Small intestine (tissue), 7 donors: ENCODE results near the gene ITSN1. TPM values are rescaled to one million over a fixed set of nuclear protein-coding genes. Genes with fewer than 3 reads are reported as not detected.
A peak's percentile ranks its signal among the peaks of the same experiment; 100 is the strongest.

Experiments used
- DNase-seq, 2 donors: peaks; one replicate each; pipeline versions ENCODE4 v3.0.0 to v3.0.0-alpha.2; 2013
- FAIRE-seq: peaks from 2 replicates; lab custom pipeline; 2012; peaks lifted over from hg19 to GRCh38; lab: Jason Lieb, UNC
- H3K27ac ChIP-seq, 3 donors: one replicate each; pipeline ENCODE4 v1.5.1; 2013; ENCODE audit warnings: low read length in 2 of 3, mild to moderate bottlenecking in 2 of 3, control low read depth in 1 of 3, inconsistent platforms in 1 of 3, low read depth in 1 of 3, moderate library complexity in 1 of 3
- H3K27me3 ChIP-seq, 3 donors: one replicate each; pipeline ENCODE4 v1.6.1; 2013; ENCODE audit warnings: low read length in 3 of 3, inconsistent platforms in 1 of 3; ENCODE audit not compliant: control insufficient read depth in 3 of 3, insufficient read depth in 3 of 3
- H3K36me3 ChIP-seq, 3 donors: one replicate each; pipeline ENCODE4 v1.6.1; 2013; ENCODE audit warnings: low read length in 3 of 3, inconsistent platforms in 1 of 3, low read depth in 1 of 3, mild to moderate bottlenecking in 1 of 3, moderate library complexity in 1 of 3; ENCODE audit not compliant: control insufficient read depth in 3 of 3, insufficient read depth in 2 of 3
- H3K4me1 ChIP-seq, 3 donors: one replicate each; pipeline ENCODE4 v1.6.1; 2013; ENCODE audit warnings: low read length in 2 of 3, inconsistent platforms in 1 of 3, low read depth in 1 of 3, mild to moderate bottlenecking in 1 of 3, moderate library complexity in 1 of 3; ENCODE audit not compliant: control insufficient read depth in 3 of 3, insufficient read depth in 2 of 3
- H3K4me3 ChIP-seq, 3 donors: one replicate each; pipeline ENCODE4 v1.5.1; 2013; ENCODE audit warnings: low read length in 3 of 3, control low read depth in 1 of 3, inconsistent platforms in 1 of 3, low read depth in 1 of 3, mild to moderate bottlenecking in 1 of 3, moderate library complexity in 1 of 3
- H3K9me3 ChIP-seq, 2 donors: one replicate each; pipeline ENCODE4 v1.6.1; 2013; ENCODE audit warnings: low read depth in 1 of 2, low read length in 1 of 2; ENCODE audit not compliant: control insufficient read depth in 2 of 2, insufficient read depth in 1 of 2
- WGBS, 3 donors: extraction: QIAGEN DNeasy Blood & Tissue Kit; methylation state at CpG; one replicate each; pipeline ENCODE4 v1.1.7; 2013; 5-methylcytosine and 5-hydroxymethylcytosine counted together
- polyA plus RNA-seq, 4 donors: library from polyadenylated mRNA; stranded (reverse) in 3 of 4; unstranded in 1 of 4; fragments of 200-250 nt in 3 of 4; fragments of 120-200 nt in 1 of 4; gene quantifications; one replicate each; pipeline versions ENCODE4 v1.2.1 to v1.2.3, GENCODE V29; 2013
- donor health status: healthy with polysubstance abuse.
- donor health status: control.
- donor health status: control.
- donor health status: Bipolar disorder and iron deficiency.
- donor health status: healthy.

ITSN1 gene
- polyA plus RNA-seq, 4 donors = 10.5 to 38.0 (median 21.1) TPM

DNA sequence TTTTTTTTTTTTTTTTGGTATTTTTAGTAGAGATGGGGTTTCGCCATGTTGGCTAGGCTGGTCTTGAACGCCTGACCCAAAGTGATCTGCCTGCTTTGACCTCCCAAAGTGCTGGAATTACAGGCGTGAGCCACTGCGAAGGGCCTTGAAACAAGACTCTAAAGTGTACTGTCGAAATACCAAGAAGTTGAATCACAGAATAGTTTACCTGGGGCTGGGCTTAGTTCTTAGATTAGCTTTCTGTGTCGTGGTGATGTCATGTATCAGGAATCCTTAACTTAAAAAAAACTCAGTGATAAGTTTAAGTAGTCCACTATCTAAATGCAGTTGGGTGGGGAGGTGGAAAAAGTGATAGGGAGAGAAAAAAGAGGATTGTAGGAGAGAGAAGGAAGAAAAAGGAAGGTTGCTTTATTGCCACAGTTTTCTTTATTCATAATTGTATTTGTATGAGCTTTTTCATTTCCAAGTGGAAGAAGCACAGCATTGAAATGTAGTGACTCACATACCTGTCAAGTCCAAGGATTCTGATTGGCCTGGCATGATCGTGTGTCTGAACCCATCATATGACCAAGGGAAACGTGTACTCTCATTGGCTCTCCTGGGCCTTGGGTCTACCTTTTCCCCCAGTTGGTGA lies 13.4 kb downstream of the ITSN1 start:
- Histone ChIP-seq H3K27ac (peak overlapping the region; percentile 65 to 78 (median 76)), H3K27me3 (no peaks in the 10 kb centered on the region), H3K36me3 (peaks cover 0 to 6% (median 0%) of the 10 kb centered on the region in 3 donors), H3K4me3 (no peak overlapping the region), H3K4me1 (peaks cover 12 to 42% (median 14%) of the 10 kb centered on the region in 3 donors), H3K9me3 (no peaks in the 10 kb centered on the region)
- no peak for FAIRE-seq
- WGBS, 3 donors = 24 to 65% (median 38%) methylated on average over 8 of the region's 8 CpGs
- DNase-seq = peak; percentile 90 to 93

DNA sequence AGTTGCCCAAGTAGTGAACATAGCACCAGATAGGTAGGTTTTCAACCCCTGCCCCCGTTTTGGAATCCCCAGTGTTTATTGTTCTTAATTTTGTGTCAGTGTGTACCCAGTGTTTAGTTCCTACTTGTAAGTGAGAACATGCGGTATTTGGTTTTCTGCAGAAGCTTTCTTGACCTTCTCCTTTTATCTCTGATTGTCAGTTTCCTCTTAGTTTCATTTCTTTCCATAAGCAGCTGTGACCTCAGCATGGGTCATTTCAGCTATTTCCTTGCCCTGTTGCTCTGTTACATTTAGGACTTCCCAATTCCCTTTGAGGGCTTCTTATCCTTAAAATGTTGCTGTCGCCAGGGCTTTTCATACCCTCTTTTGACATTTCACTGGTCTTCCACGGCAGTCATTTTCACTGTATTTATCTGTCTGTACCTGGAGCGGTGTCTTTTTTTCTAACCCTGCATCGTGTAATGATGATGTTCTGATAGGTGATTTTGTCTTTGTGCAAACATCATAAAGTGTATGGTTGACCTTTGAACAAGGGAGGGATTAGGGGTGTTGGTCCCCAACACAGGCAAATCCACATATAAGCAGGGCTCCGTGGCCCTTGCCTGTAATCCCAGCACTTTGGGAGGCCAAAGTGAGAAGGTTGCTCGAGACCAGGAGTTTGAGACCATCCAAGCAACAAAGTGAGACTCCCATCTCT lies 15.0 kb downstream of the ITSN1 start:
- Histone ChIP-seq H3K9me3 (no peaks in the 10 kb centered on the region), H3K36me3 (peaks cover 0 to 3% (median 0%) of the 10 kb centered on the region in 3 donors), H3K4me3 (peak overlapping the region in 1 of 3 donors; percentile 22), H3K4me1 (peaks cover 9 to 41% (median 14%) of the 10 kb centered on the region in 3 donors), H3K27me3 (no peaks in the 10 kb centered on the region), H3K27ac (peak overlapping the region in 2 of 3 donors; percentile 14 to 71)
- 16 to 39% (median 36%) methylated on average over 8 of the region's 8 CpGs for WGBS, 3 donors
- DNase-seq (peak; percentile 61 to 78), FAIRE-seq (no peak)

DNA sequence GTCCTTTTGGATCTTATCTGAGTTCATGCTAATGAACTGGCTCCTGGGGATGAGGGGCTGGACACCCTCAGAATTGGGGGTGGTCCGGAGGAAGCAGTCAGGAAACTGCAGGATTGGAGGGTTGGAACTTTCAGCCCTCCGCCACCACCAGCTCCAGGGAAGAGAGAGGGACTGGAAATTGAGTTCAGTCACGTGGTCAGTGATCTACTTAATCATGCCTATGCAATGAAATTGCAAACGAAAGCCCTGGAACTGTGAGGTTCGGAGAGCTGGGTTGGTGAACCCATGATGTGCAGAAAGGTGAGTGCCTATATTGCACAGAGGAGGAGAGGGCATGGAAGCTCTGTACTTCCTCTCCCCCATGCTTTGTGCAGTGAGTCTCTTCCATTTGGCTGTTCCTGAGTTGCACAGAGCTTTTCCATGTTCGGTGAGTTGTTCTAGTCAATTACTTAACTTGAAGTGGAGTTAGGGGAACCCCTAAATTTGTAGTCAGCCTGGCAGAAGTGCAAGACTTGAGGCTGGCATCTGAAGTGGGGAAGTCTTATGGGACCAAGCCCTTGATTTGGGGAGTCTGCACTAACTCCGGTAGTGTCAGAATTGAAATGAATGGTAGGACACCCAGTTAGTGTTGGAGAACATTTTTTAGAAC lies 16.7 kb downstream of the ITSN1 start:
- FAIRE-seq (no peak), DNase-seq (no peak)
- Histone ChIP-seq H3K4me1 (peaks cover 9 to 41% (median 14%) of the 10 kb centered on the region in 3 donors), H3K9me3 (no peaks in the 10 kb centered on the region), H3K4me3 (no peak overlapping the region), H3K36me3 (peaks cover 0 to 3% (median 0%) of the 10 kb centered on the region in 3 donors), H3K27me3 (no peaks in the 10 kb centered on the region), H3K27ac (no peak overlapping the region)
- 87 to 94% (median 89%) methylated on average over 7 of the region's 7 CpGs for WGBS, 3 donors

DNA sequence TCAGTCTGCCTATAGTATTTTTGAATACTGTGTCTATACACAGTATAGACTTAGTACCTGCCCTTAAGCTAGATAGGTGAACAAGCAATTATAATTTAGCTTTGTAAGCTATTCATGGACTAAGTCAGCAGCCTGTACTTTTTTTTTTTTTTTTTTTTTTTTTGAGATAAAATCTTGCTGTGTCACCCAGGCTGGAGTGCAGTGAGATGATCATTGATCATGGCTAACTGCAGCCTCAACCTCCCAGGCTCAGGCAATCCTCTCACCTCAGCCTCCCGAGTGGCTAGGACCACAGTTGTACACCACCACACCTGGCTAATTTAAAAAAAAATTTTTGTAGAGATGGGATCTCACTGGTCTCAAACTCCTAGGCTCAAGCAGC lies 17.3 kb downstream of the ITSN1 start:
- Histone ChIP-seq H3K27me3 (no peaks in the 10 kb centered on the region), H3K4me1 (peaks cover 9 to 39% (median 12%) of the 10 kb centered on the region in 3 donors), H3K4me3 (no peak overlapping the region), H3K36me3 (peaks cover 0 to 3% (median 0%) of the 10 kb centered on the region in 3 donors), H3K27ac (no peak overlapping the region), H3K9me3 (no peaks in the 10 kb centered on the region)
- 90 to 100% (median 92%) methylated on average over 1 of the region's 1 CpG for WGBS, 3 donors
- peak in 1 of 2 donors; percentile 50 for DNase-seq
- no peak for FAIRE-seq

DNA sequence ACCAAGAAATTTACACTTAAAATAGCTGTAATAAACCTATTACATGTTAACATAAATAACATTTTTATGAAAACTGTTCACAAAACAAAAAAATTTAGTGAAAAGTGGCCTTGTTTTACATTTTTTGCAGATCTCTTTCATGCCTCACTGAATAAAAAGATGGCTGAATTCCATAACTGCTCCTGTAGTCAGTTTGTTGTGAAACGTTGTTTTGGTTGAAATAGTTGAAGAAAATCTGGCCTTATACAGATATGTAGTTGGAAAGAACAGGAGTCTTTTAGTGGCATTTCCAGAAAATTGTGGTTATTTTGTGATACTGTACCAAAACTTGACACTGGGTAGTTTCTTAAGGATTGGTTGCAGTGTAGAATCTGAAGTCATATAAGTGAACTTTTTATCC lies 18.1 kb downstream of the ITSN1 start:
- no peak for FAIRE-seq
- Histone ChIP-seq H3K27ac (no peak overlapping the region), H3K36me3 (peaks cover 0 to 3% (median 0%) of the 10 kb centered on the region in 3 donors), H3K4me3 (no peak overlapping the region), H3K27me3 (no peaks in the 10 kb centered on the region), H3K4me1 (peaks cover 5 to 33% (median 10%) of the 10 kb centered on the region in 3 donors), H3K9me3 (no peaks in the 10 kb centered on the region)
- DNase-seq = no peak
- 64 to 90% (median 71%) methylated on average over 1 of the region's 1 CpG for WGBS, 3 donors

DNA sequence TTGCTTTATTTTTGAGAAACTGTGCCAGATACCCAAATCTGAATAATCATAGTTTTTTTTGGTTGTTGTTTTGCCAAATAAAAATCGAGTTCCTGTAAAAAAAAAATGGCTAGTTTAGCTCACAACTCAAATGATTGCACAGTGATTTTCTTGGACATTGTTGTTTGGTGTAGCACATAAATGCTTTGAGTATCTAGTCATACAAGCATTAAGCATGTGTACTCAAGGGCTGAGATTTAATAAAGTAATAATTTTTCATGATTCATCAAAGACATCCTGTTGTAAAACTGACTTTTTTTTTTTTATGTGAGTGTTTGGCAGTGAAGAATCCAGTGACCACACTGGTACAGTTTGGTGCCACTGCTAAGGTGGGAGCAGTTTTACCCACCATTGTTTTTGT lies 18.8 kb downstream of the ITSN1 start:
- Histone ChIP-seq H3K9me3 (no peaks in the 10 kb centered on the region), H3K36me3 (peaks cover 0 to 3% (median 0%) of the 10 kb centered on the region in 3 donors), H3K27me3 (no peaks in the 10 kb centered on the region), H3K4me1 (peaks cover 5 to 28% (median 10%) of the 10 kb centered on the region in 3 donors), H3K4me3 (no peak overlapping the region), H3K27ac (no peak overlapping the region)
- no peak for FAIRE-seq
- no peak for DNase-seq
- 81 to 86% (median 84%) methylated on average over 1 of the region's 1 CpG for WGBS, 3 donors

DNA sequence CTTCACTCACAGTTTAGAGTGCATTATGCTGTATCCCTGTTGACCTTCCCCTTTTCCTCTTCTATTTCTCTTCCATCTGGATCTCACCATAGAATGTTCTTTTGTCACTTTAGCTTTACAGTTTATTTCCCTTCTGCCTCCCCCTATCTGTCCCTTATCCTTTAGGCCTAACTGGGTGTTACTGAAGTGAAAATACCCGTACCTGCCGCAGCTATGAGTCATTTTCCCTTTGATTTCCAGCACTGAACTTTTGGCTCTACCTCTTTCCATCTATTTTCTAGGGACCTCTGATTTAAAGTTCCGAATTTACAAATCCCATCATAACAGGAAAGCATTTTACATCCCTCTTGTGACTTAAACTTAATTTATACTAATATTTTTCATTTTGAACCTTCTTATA lies 19.7 kb downstream of the ITSN1 start:
- Histone ChIP-seq H3K27me3 (no peaks in the 10 kb centered on the region), H3K27ac (no peak overlapping the region), H3K36me3 (peaks cover 0 to 3% (median 0%) of the 10 kb centered on the region in 3 donors), H3K4me1 (peaks cover 5 to 19% (median 6%) of the 10 kb centered on the region in 3 donors), H3K9me3 (no peaks in the 10 kb centered on the region), H3K4me3 (no peak overlapping the region)
- no peak for FAIRE-seq
- no peak for DNase-seq
- WGBS, 3 donors = 54 to 74% (median 57%) methylated on average over 3 of the region's 3 CpGs

DNA sequence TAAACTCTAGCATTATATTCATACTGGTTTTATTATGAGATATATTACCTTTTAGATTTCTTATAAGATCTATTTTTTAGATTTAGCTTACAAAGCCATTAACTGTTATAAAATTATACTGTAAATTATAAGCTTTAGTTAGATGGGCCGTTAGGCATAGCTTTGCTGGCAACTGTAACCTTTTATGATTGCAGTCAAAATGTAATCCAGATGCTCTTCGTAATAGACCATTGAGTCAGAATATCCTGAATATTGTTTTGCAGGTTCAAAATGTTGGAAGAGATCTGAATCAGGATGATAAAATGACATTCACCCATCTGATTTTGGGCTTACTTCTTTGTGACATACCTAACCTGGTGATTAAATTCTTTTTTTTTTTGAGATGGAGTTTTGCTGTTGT lies 20.9 kb downstream of the ITSN1 start:
- Histone ChIP-seq H3K4me1 (peaks cover 0 to 11% (median 6%) of the 10 kb centered on the region in 3 donors), H3K36me3 (peaks cover 0 to 3% (median 0%) of the 10 kb centered on the region in 3 donors), H3K9me3 (no peaks in the 10 kb centered on the region), H3K27ac (no peak overlapping the region), H3K4me3 (no peak overlapping the region), H3K27me3 (no peaks in the 10 kb centered on the region)
- WGBS, 3 donors = 49 to 65% (median 58%) methylated on average over 2 of the region's 2 CpGs
- DNase-seq (no peak), FAIRE-seq (no peak)
